A549 (cell line): Measurements from ENCODE around the gene SACM1L. TPM values are rescaled to one million over a fixed set of nuclear protein-coding genes. Genes with fewer than 3 reads are reported as not detected.
"Not testable (repeated sequence)": the region's sequence is repeated elsewhere in the genome, so short reads cannot be mapped to it uniquely, and the experiment has no call there.

Experiments used
- ATAC-seq, 2 experiments: fragments of 200-7000 bp in 1 of 2; fragments of >200 bp in 1 of 2; cut with Nextera tagmentation in 1 of 2; cut with Tn5 transposase in 1 of 2; 3 replicates each; pipeline versions ENCODE4 v1.8.0 to v1.9.1; 2018 to 2020; ENCODE audit warnings: mild to moderate bottlenecking in 1 of 2, moderate library complexity in 1 of 2
- CTCF ChIA-PET: fragments of 300-600 bp; sonication (Branson Sonifier 250); formaldehyde crosslinking; extraction: SDS; loops from one replicate; lab custom pipeline; 2021; ENCODE audit warnings: antibody characterized with exemption, inconsistent platforms; lab: Yijun Ruan, JAX
- POLR2A ChIA-PET: fragments of 350-600 bp; formaldehyde crosslinking; extraction: SDS; loops from one replicate; lab custom pipeline; 2021; ENCODE audit warnings: antibody characterized with exemption, inconsistent platforms; lab: Yijun Ruan, JAX
- DNase-seq, 2 experiments: peaks; one replicate each; pipeline versions ENCODE4 v3.0.0 to v3.0.0-alpha.2; 2011 to 2016; ENCODE audit warnings: low read depth in 1 of 2, low spot score in 1 of 2
- FAIRE-seq: peaks from 2 replicates; lab custom pipeline; 2011; peaks lifted over from hg19 to GRCh38; lab: Jason Lieb, UNC
- H3K27ac ChIP-seq, 2 experiments: fragments of >200 bp; sonication (Bioruptor Twin); formaldehyde crosslinking; 3 replicates each; pipeline ENCODE4 v1.5.1; 2016 to 2017
- H3K4me1 ChIP-seq: fragments of >200 bp; sonication (Bioruptor Twin); formaldehyde crosslinking; 3 replicates; pipeline ENCODE4 v1.6.1; 2016
- H3K4me2 ChIP-seq: fragments of >200 bp; sonication (Bioruptor Twin); formaldehyde crosslinking; 3 replicates; pipeline ENCODE4 v1.6.1; 2016
- H3K4me3 ChIP-seq: fragments of >200 bp; sonication (Bioruptor Twin); formaldehyde crosslinking; 3 replicates; pipeline ENCODE4 v1.5.1; 2016
- H3K9me3 ChIP-seq: fragments of >200 bp; sonication (Bioruptor Twin); formaldehyde crosslinking; 3 replicates; pipeline ENCODE4 v1.6.1; 2016
- BHLHE40 ChIP-seq: IDR thresholded peaks from 2 replicates; pipeline ENCODE4 v1.6.1; 2012; ENCODE audit warnings: low read depth, low read length, inconsistent platforms
- CBX2 ChIP-seq: fragments of 200-600 bp; sonication (generic); IDR thresholded peaks from 2 replicates; pipeline ENCODE4 v1.6.1; 2016; ENCODE audit warnings: low read depth, mild to moderate bottlenecking, borderline replicate concordance
- CBX8 ChIP-seq: fragments of 200-600 bp; sonication (generic); IDR thresholded peaks from 2 replicates; pipeline ENCODE4 v1.6.1; 2016
- CEBPB ChIP-seq, 2 experiments: fragments of >200 bp in 1 of 2; sonication (Bioruptor Twin) in 1 of 2; formaldehyde crosslinking in 1 of 2; IDR thresholded peaks; 2 replicates each; pipeline ENCODE4 v1.6.1; 2012 to 2016
- CHD4 ChIP-seq: fragments of 200-600 bp; sonication (generic); IDR thresholded peaks from 2 replicates; pipeline ENCODE4 v1.6.1; 2016; ENCODE audit warnings: antibody characterized with exemption, mild to moderate bottlenecking, borderline replicate concordance
- GATA3 ChIP-seq: IDR thresholded peaks from 2 replicates; pipeline ENCODE4 v1.6.1; 2012; ENCODE audit warnings: borderline replicate concordance
- HEYL ChIP-seq: fragments of 250-450 bp; sonication (Bioruptor Pico); IDR thresholded peaks from 2 replicates; pipeline ENCODE4 v1.8.0; 2021; ENCODE audit warnings: mild to moderate bottlenecking, moderate library complexity
- HOXA7 ChIP-seq: fragments of 250-450 bp; sonication (Bioruptor Pico); IDR thresholded peaks from 2 replicates; pipeline ENCODE4 v1.5.0; 2020; ENCODE audit warnings: mild to moderate bottlenecking, moderate library complexity
- HOXB13 ChIP-seq: fragments of 250-450 bp; sonication (Bioruptor Pico); IDR thresholded peaks from 2 replicates; pipeline ENCODE4 v1.5.0; 2020; ENCODE audit warnings: low read depth, mild to moderate bottlenecking, moderate library complexity
- HOXB5 ChIP-seq: fragments of 250-450 bp; sonication (Bioruptor Pico); IDR thresholded peaks from 2 replicates; pipeline ENCODE4 v1.5.0; 2020; ENCODE audit warnings: mild to moderate bottlenecking, moderate library complexity
- NPAS2 ChIP-seq: fragments of 250-450 bp; sonication (Bioruptor Pico); IDR thresholded peaks from 2 replicates; pipeline ENCODE4 v1.8.0; 2022; ENCODE audit warnings: mild to moderate bottlenecking, moderate library complexity, borderline replicate concordance
- NR3C1 ChIP-seq: fragments of >200 bp; sonication (Bioruptor Twin); formaldehyde crosslinking; IDR thresholded peaks from 3 replicates; pipeline ENCODE4 v1.6.1; 2017
- POLR2AphosphoS2 ChIP-seq: conservative IDR thresholded peaks from 2 replicates; pipeline ENCODE4 v1.6.1; 2012; ENCODE audit warnings: low read length, improper control_type of control experiment, inconsistent platforms
- ZFP36 ChIP-seq: fragments of 450-650 bp; IDR thresholded peaks from 2 replicates; pipeline ENCODE4 v1.6.1; 2014; ENCODE audit warnings: borderline replicate concordance; ENCODE audit not compliant: partially characterized antibody
- WGBS: methylation state at CpG from one replicate; pipeline ENCODE4 v1.1.6; 2017; ENCODE audit errors: missing lambda C conversion rate; 5-methylcytosine and 5-hydroxymethylcytosine counted together
- polyA plus RNA-seq, 4 experiments: library from polyadenylated mRNA; depleted of rRNA in 3 of 4; stranded (reverse); fragments of >200 nt; fragmentation: RNase III in 1 of 4; extraction: RNeasy Plus Mini Kit Qiagen cat#74134 plus additional on column Dnase treatment in 1 of 4; gene quantifications; 2 replicates in 3 of 4; 3 replicates in 1 of 4; pipeline ENCODE4 v1.2.3, GENCODE V29; 2011 to 2017
- TF ChIP-seq, protein P1 (sequence below): fragments of 150-350 bp; IDR thresholded peaks from 2 replicates; pipeline ENCODE4 v1.6.1; 2014; ENCODE audit warnings: low read depth, mild to moderate bottlenecking, low read length
- TF ChIP-seq, protein P2 (sequence below): IDR thresholded peaks from 2 replicates; pipeline ENCODE4 v1.6.1; 2012
- TF ChIP-seq, protein P3 (sequence below): fragments of 450-650 bp; IDR thresholded peaks from 2 replicates; pipeline ENCODE4 v1.6.1; 2014; ENCODE audit warnings: antibody characterized with exemption
- TF ChIP-seq, protein P4 (sequence below): fragments of 200-600 bp; sonication (generic); IDR thresholded peaks from 2 replicates; pipeline ENCODE4 v1.6.1; 2016; ENCODE audit warnings: antibody characterized with exemption, mild to moderate bottlenecking, moderate library complexity

The SACM1L gene
- polyA plus RNA-seq, 2 of the 4 experiments (the other 2 are of a cell fraction): 21.1 to 27.8 TPM

DNA sequence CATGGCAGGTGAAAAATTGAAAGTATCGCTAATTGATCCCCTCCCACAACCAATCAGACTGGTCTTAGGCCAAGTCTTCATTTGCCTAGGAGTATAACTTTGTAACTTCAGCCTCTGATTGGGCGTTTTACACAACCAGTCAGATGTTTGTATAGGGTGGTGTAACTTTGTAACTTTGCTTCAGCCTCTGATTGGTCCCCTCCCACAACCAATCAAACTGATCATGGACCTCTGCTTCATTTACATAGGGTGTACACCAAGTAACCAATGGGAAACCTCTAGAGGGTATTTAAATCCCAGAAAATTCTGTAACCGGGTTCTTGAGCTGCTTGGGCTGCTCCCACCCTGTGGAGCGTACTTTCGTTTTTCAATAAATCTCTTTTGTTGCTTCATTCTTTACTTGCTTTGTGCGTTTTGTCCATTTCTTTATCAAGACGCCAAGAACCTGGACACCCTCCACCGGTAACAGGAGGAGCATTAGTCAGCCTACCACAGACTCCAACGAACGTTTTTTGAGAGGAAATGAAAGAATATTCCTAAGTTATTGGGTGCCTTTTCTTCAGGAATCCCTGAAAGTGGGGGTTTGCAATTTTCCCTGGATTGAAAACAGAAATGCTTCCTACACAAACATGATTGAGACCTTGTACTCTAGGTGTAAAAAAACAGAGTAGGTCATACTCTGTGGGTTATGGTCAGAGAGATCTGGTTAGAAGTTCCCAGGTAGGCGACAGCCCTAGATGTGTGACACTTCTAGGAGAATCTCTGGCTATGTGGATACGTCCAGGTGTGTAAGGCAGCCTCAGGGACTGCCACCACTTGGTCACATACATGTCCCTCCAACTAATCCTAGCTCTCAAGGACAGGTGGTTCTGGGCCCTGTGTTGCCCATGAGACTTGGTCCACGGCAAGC, 5.5 kb upstream of the SACM1L start:
- H3K27ac ChIP-seq: no peak overlapping the region
- no peak for TF ChIP-seq NR3C1
- no peak for TF ChIP-seq CBX8
- TF ChIP-seq, protein P1, sequence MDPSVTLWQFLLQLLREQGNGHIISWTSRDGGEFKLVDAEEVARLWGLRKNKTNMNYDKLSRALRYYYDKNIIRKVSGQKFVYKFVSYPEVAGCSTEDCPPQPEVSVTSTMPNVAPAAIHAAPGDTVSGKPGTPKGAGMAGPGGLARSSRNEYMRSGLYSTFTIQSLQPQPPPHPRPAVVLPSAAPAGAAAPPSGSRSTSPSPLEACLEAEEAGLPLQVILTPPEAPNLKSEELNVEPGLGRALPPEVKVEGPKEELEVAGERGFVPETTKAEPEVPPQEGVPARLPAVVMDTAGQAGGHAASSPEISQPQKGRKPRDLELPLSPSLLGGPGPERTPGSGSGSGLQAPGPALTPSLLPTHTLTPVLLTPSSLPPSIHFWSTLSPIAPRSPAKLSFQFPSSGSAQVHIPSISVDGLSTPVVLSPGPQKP: no peak
- TF ChIP-seq HOXA7 (CRISPR knock-in tag): peak; percentile 14; the same call in 1 of the 2 replicates
- TF ChIP-seq HOXB5 (CRISPR knock-in tag): no peak
- TF ChIP-seq, protein P2, sequence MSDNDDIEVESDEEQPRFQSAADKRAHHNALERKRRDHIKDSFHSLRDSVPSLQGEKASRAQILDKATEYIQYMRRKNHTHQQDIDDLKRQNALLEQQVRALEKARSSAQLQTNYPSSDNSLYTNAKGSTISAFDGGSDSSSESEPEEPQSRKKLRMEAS: no peak
- TF ChIP-seq, all 56 proteins: peak for 1
- ChIA-PET POLR2A (no interaction called here), CTCF (interaction anchor here (1.2 kb wide), 1 partner anchor 18 kb away, joined by 3 read pairs; no protein-coding TSS in a partner anchor)
- Histone ChIP-seq H3K9me3 (no peaks in the 10 kb centered on the region), H3K4me2 (no peak overlapping the region), H3K4me1 (no peaks in the 10 kb centered on the region), H3K4me3 (no peak overlapping the region)
- WGBS: 72% methylated on average over 13 of the region's 13 CpGs
- ATAC-seq (no peak), DNase-seq (peak in 1 of 2 experiments; percentile 30), FAIRE-seq (no peak)

DNA sequence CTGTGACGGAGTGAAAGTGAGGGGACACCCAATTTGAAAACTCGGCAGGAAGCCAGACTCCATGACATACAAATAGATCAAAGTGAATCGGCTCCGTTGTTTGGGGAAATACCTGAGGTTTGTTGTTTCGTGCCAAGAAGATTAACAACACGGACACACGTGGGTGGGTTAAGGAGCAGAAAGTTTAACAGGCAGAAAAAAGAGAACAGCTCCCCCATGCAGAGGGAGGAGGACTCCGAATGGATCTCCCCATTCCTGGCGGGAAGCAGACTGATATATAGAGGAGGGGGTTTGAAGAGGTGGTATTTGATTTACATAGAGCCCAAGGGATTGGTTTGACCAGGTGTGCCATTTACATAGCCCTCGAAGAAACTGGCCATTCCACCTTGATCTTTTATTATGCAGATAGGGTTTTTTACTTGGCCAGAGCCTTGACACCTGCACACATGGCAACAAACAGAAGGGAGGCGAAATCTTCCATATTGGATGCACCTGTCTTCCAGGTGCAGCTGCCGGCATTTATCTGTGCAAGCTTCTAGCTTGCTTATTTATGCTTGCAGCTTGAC, 4.8 kb upstream of the SACM1L start:
- no peak for DNase-seq
- FAIRE-seq: no peak
- TF ChIP-seq NR3C1 (no peak), CEBPB (IDR thresholded peaks at IDR 0.05) (no peak), CHD4 (no peak), HOXB5 (CRISPR knock-in tag) (no peak), HEYL (no peak), CBX8 (no peak), POLR2AphosphoS2 (no peak), ZFP36 (no peak), NPAS2 (CRISPR knock-in tag) (no peak), GATA3 (no peak), CBX2 (no peak), HOXB13 (CRISPR knock-in tag) (no peak), BHLHE40 (no peak), HOXA7 (CRISPR knock-in tag) (no peak)
- TF ChIP-seq, protein P1: no peak
- TF ChIP-seq, protein P3, sequence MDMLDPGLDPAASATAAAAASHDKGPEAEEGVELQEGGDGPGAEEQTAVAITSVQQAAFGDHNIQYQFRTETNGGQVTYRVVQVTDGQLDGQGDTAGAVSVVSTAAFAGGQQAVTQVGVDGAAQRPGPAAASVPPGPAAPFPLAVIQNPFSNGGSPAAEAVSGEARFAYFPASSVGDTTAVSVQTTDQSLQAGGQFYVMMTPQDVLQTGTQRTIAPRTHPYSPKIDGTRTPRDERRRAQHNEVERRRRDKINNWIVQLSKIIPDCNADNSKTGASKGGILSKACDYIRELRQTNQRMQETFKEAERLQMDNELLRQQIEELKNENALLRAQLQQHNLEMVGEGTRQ: no peak
- TF ChIP-seq, protein P4, sequence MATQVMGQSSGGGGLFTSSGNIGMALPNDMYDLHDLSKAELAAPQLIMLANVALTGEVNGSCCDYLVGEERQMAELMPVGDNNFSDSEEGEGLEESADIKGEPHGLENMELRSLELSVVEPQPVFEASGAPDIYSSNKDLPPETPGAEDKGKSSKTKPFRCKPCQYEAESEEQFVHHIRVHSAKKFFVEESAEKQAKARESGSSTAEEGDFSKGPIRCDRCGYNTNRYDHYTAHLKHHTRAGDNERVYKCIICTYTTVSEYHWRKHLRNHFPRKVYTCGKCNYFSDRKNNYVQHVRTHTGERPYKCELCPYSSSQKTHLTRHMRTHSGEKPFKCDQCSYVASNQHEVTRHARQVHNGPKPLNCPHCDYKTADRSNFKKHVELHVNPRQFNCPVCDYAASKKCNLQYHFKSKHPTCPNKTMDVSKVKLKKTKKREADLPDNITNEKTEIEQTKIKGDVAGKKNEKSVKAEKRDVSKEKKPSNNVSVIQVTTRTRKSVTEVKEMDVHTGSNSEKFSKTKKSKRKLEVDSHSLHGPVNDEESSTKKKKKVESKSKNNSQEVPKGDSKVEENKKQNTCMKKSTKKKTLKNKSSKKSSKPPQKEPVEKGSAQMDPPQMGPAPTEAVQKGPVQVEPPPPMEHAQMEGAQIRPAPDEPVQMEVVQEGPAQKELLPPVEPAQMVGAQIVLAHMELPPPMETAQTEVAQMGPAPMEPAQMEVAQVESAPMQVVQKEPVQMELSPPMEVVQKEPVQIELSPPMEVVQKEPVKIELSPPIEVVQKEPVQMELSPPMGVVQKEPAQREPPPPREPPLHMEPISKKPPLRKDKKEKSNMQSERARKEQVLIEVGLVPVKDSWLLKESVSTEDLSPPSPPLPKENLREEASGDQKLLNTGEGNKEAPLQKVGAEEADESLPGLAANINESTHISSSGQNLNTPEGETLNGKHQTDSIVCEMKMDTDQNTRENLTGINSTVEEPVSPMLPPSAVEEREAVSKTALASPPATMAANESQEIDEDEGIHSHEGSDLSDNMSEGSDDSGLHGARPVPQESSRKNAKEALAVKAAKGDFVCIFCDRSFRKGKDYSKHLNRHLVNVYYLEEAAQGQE: no peak
- TF ChIP-seq, all 56 proteins: peak for 0
- Histone ChIP-seq H3K4me3 (no peak overlapping the region), H3K9me3 (no peaks in the 10 kb centered on the region), H3K27ac (no peak overlapping the region), H3K4me1 (no peaks in the 10 kb centered on the region), H3K4me2 (no peak overlapping the region)
- ATAC-seq: no peak
- ChIA-PET POLR2A (no interaction called here), CTCF (interaction anchor here (0.7 to 1.2 kb wide), 2 partner anchors 19 to 68 kb away, joined by 3 read pairs; no protein-coding TSS in a partner anchor)
- WGBS: 76% methylated on average over 12 of the region's 12 CpGs

DNA sequence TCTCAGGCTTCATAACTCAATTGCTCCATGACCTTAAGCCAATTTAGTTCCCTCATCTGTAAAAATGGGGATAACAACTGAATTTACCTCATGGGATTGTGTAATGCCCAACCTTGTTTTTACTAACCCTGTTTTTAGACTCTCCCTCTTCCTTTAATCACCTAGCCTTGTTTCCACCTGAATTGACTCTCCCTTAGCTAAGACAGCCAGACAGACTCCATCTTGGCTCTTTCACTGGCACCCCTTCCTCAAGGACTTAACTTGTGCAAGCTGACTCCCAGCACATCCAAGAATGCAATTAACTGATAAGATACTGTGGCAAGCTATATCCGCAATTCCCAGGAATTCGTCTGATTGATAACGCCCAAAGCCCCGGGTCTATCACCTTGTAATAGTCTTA, 3.5 kb upstream of the SACM1L start:
- H3K4me1 ChIP-seq, H3K27ac ChIP-seq, POLR2A ChIA-PET, ATAC-seq, H3K4me2 ChIP-seq, FAIRE-seq, DNase-seq, CTCF ChIA-PET, H3K4me3 ChIP-seq, H3K9me3 ChIP-seq: not testable (repeated sequence)
- 79% methylated on average over 4 of the region's 4 CpGs for WGBS
